KOPT-K1 (cell line): ENCODE data around the gene NR2F1-AS1.

Source experiments
- H3K27ac ChIP-seq: fragments of 200-600 bp; sonication (generic); 2 replicates; pipeline ENCODE4 v1.5.1; 2016; ENCODE audit warnings: antibody characterized with exemption, mild to moderate bottlenecking, low read depth, low read length; ENCODE audit not compliant: poor library complexity, severe bottlenecking
- H3K36me3 ChIP-seq: fragments of 200-600 bp; sonication (generic); 2 replicates; pipeline ENCODE4 v1.5.1; 2017; ENCODE audit warnings: antibody characterized with exemption, mild to moderate bottlenecking, low read length, moderate library complexity; ENCODE audit not compliant: insufficient read depth
- H3K9me3 ChIP-seq: fragments of 200-600 bp; sonication (generic); 2 replicates; pipeline ENCODE4 v1.5.1; 2017; ENCODE audit warnings: antibody characterized with exemption, low read length, mild to moderate bottlenecking; ENCODE audit not compliant: insufficient read depth, poor library complexity, severe bottlenecking

NR2F1-AS1 gene

GRCh38 chr5:93607367-93608258, 26.6 kb upstream of the NR2F1-AS1 start:
- H3K36me3 ChIP-seq, result no peaks in the 10 kb centered on the region
- no peaks in the 10 kb centered on the region for H3K9me3 ChIP-seq
- no peak overlapping the region for H3K27ac ChIP-seq

- Histone ChIP-seq H3K9me3 (no peaks in the 10 kb centered on the region), H3K27ac (no peak overlapping the region), H3K36me3 (no peaks in the 10 kb centered on the region)
Observed at GRCh38 chr5:93606382-93606752, 25.3 kb upstream of the NR2F1-AS1 start.

- Histone ChIP-seq H3K9me3 (no peaks in the 10 kb centered on the region), H3K27ac (no peak overlapping the region)
Observed at GRCh38 chr5:93604644-93605515, 23.9 kb upstream of the NR2F1-AS1 start.

DNA sequence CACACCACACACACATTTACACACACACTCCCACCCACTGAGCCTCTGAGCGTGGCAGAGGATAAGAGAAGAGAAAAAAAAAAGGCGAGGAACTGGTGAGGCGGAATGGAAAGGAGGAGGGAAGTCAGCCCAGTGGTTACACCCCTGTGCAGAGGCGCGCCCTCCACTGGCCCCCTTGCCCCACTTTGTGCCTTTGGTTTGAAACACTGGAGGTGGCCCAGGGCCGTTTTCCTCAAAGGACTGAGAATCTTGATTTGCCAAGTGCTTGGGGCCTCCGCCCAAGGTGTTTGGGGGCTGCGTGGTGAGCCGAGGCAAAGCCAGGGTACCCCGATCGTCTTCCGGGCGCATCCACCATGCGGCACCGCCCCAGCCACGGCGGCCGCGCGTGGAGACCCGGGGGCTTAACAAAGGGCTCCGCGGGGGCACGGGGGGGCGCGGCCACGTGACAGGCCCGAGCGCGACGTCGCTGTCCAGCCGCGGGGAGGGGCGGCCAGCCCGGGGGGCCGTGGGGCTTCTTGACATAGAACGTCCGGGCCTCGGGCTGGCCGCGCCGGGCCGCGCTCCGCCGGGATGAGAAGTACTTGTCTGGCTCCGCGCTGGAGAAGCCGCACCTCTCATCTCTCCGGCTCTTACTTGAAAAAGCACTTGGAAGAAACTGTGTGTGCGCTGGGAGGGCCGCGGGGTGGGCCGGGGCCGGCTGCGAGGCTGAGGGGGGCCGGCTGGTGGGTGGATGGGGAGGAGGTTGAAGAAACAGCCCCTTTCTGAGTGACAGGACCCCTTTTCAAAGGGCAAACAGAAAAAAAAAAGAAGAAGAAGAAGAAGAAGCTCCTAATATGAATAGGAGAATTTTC, 23.0 kb upstream of the NR2F1-AS1 start:
- no peak overlapping the region for H3K27ac ChIP-seq
- H3K36me3 ChIP-seq, result no peaks in the 10 kb centered on the region
- no peaks in the 10 kb centered on the region for H3K9me3 ChIP-seq

More at GRCh38 chr5:93604644-93605515, 23.9 kb upstream of the NR2F1-AS1 start:
- H3K36me3 ChIP-seq, result no peaks in the 10 kb centered on the region

GRCh38 chr5:93603078-93603792, 22.2 kb upstream of the NR2F1-AS1 start:
- Histone ChIP-seq H3K9me3 (no peaks in the 10 kb centered on the region), H3K36me3 (no peaks in the 10 kb centered on the region), H3K27ac (no peak overlapping the region)

- no peak overlapping the region for H3K27ac ChIP-seq
Observed at GRCh38 chr5:93602241-93603077, 21.4 kb upstream of the NR2F1-AS1 start.

DNA sequence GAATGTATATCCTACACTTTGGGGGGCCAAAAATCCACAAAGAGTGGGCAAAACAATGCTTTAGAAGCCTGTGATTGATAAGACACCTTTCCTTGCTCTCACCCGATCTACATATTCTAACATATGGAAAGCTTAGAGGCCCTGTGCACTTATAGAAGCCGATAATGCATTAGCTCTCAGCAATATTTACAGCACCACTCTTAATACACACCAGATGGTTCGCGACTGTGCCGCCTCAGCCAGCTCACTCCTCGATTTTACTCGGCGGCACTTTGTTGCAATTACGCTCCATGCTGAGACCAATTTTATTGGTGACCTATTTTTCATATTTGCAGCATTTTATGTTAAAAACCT, 20.8 kb upstream of the NR2F1-AS1 start:
- Histone ChIP-seq H3K27ac (no peak overlapping the region), H3K9me3 (no peaks in the 10 kb centered on the region), H3K36me3 (no peaks in the 10 kb centered on the region)

More at GRCh38 chr5:93602241-93603077, 21.4 kb upstream of the NR2F1-AS1 start:
- H3K9me3 ChIP-seq, result no peaks in the 10 kb centered on the region
- H3K36me3 ChIP-seq, result no peaks in the 10 kb centered on the region

DNA sequence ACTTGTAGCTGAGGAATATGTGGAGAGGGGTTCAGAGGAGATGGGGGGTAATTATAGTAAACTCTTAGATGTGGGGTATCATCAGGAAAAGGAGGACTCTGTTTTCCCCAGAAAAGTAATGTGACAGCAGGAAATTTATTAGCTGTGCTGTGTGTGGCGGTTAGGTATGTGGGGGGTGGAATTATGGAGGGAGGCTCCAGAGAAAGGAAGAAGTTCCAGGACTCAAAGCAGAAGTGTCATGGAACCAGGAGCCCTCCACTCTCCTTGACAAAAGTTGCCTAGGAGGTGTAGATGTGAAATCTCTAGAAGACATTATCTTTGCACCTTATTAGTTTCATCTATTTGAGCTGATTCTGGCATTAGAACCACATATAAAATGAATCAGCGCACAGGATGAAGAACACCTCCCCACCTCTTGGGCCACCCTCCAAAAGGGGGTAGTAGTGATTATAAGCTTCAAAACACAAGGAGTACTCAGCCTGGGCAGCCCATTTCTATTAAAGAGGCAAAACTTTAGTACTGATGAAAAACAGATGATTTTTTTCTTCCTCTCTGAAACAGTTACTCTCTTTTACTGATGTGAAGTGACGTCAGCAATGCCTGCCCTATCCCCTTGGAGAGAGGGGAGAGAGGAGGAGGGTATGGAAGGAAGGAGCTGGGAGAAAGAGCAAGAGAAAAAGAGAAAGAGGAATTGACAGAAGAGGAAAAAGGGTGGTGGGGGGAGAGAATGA, 20.2 kb upstream of the NR2F1-AS1 start:
- Histone ChIP-seq H3K27ac (no peak overlapping the region), H3K36me3 (no peaks in the 10 kb centered on the region), H3K9me3 (no peaks in the 10 kb centered on the region)

GRCh38 chr5:93600409-93601070, 19.5 kb upstream of the NR2F1-AS1 start:
- Histone ChIP-seq H3K9me3 (no peaks in the 10 kb centered on the region), H3K27ac (no peak overlapping the region)

DNA sequence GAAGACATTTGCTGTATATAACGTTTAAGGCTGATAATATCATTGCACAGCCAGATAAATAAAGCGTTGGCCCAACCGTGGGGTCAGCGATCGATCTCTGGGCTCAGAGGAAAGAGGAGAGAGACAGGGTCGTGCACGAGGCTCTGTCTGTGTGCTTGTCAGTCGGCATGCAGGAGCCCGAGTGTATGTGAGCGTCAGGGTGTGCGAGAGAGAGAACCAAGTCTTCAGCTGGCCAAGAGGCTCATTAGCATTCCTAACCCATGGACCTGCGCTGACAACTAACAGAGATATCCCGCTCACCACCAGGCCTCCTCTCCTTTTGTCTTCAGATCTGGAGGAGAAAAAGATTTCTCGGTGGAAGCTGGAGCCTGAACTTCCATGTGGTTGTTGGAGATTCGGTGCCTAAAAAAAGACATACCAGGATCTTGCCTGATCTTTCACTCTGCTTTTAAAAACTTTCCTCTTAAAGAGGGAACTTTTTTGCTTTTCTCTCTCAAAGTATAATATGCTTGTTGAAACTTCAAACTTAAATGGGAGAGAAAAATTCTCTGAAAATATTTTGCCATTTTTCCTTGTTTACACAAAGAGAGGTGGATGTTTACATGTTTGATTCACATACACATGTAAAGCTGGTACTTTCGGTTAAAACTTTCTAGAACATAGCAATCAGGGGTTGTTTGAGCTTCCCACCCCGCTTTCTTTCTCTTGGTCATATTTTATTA, 18.5 kb upstream of the NR2F1-AS1 start:
- Histone ChIP-seq H3K27ac (no peak overlapping the region), H3K9me3 (no peaks in the 10 kb centered on the region), H3K36me3 (no peaks in the 10 kb centered on the region)

More at GRCh38 chr5:93600409-93601070, 19.5 kb upstream of the NR2F1-AS1 start:
- no peaks in the 10 kb centered on the region for H3K36me3 ChIP-seq

- Histone ChIP-seq H3K36me3 (no peaks in the 10 kb centered on the region), H3K27ac (no peak overlapping the region), H3K9me3 (no peaks in the 10 kb centered on the region)
Observed at GRCh38 chr5:93599001-93599379, 18.0 kb upstream of the NR2F1-AS1 start.
